ENCODE data around the gene UBFD1.

DNA sequence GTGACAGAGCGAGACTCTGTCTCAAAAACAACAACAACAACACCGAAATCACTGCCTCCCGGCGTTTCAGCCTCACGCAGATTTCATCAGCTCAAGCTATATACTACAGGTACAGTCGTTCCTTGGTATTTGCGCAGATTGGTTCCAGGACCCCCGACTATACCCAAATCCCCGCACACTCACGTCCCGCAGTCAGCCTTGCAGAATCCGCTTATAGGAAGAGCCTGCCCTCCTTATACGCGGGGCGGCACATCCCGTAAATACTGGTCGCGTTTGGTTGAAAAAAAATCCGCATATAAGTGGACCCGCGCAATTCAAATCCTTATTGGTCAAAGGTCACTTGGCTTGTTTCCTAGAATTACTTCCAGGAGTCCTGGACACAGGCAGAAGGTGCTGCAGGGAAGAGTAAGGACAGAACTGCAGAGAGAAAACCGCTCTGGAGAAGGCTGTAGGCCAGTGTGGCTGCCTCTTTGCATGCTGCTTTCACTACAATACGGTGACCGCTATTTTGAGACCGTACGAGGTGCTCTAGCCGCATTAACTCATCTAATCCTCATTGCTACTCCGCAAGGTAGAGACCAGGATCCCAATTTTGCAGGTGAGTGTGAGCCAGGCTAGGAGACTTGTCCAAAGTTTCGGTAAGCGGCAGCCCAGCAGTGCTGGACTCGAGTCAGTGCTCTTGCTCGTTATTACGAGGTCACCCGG lies 37.9 kb downstream of the UBFD1 start:
- TF ChIP-seq SP1 (IDR thresholded peaks at IDR 0.05) (no peak), BHLHE40 (IDR thresholded peaks at IDR 0.05; ENCODE audit: borderline replicate concordance) (no peak), CTBP1 (IDR thresholded peaks at IDR 0.05; ENCODE audit: borderline replicate concordance) (no peak), NFRKB (IDR thresholded peaks at IDR 0.05) (no peak), HDGF (IDR thresholded peaks at IDR 0.05; ENCODE audit: borderline replicate concordance) (no peak), SUZ12 (IDR thresholded peaks at IDR 0.05) (no peak), ARNT (IDR thresholded peaks at IDR 0.05) (no peak), FOXA1 (IDR thresholded peaks at IDR 0.05) (no peak), ZNF384 (IDR thresholded peaks at IDR 0.05) (no peak), ELF4 (IDR thresholded peaks at IDR 0.05) (no peak), FOXM1 (IDR thresholded peaks at IDR 0.05; ENCODE audit: borderline replicate concordance) (no peak), L3MBTL2 (conservative IDR thresholded peaks at IDR 0.05) (no peak)
